ENCODE measurements around the gene YIPF7. TPM values are rescaled to one million over a fixed set of nuclear protein-coding genes. Genes with fewer than 3 reads are reported as not detected.

YIPF7 gene
- total RNA-seq, 1 experiment from 2014 or later = not detected

- H3K4me1 ChIP-seq (ENCODE audit: control insufficient read depth, insufficient read depth, low read length) = no peaks in the 10 kb centered on the region
- H3K4me3 ChIP-seq (ENCODE audit: low read depth in 2 of 2, low read length in 2 of 2) = no peak overlapping the region
- no peaks in the 10 kb centered on the region for H3K36me3 ChIP-seq (ENCODE audit: control insufficient read depth, insufficient read depth, low read length)
- intact Hi-C loops (cut with micrococcal nuclease; ENCODE audit: unreplicated experiment) (no loop called here), in situ Hi-C loops (cut with HindIII; ENCODE audit: low pct_unique_long_range_greater_than_20kb, low sequenced_read_pairs) (no loop called here)
- ATAC-seq (no peak), DNase-seq (ENCODE audit: low read depth, low spot score) (no peak)
- TF ChIP-seq SIN3A (IDR thresholded peaks at IDR 0.05; ENCODE audit: borderline replicate concordance, insufficient read depth, low read depth, low read length) (no peak), POLR2AphosphoS5 (IDR thresholded peaks at IDR 0.05; ENCODE audit: low read depth, low read length) (no peak), CTCF (IDR thresholded peaks at IDR 0.05) (no peak), REST (IDR thresholded peaks at IDR 0.05; ENCODE audit: insufficient read depth in 1 of 2, low read depth in 2 of 2, low read length in 1 of 2) (no peak), TCF7L2 (IDR thresholded peaks at IDR 0.05; ENCODE audit: low read depth, low read length) (no peak)
- no peak overlapping the region for H3K27ac ChIP-seq (ENCODE audit: low read length)
- ChIA-PET POLR2A (no interaction called here), CTCF (no interaction called here)
- H3K9me3 ChIP-seq (ENCODE audit: control insufficient read depth, insufficient read depth, low read depth, low read length) = no peaks in the 10 kb centered on the region
- no peaks in the 10 kb centered on the region for H3K27me3 ChIP-seq (ENCODE audit: control insufficient read depth, insufficient read depth, low read length)
- no TSS peak for BruUV-seq (replicated peaks)
Observed at GRCh38 chr4:44646151-44646550, 5.3 kb downstream of the YIPF7 start.

GRCh38 chr4:44638091-44638490 is 13.3 kb downstream of the YIPF7 start:
- Histone ChIP-seq H3K27ac (ENCODE audit: low read length) (no peak overlapping the region), H3K27me3 (ENCODE audit: control insufficient read depth, insufficient read depth, low read length) (no peaks in the 10 kb centered on the region), H3K4me3 (ENCODE audit: low read depth in 2 of 2, low read length in 2 of 2) (no peak overlapping the region), H3K4me1 (ENCODE audit: control insufficient read depth, insufficient read depth, low read length) (no peaks in the 10 kb centered on the region), H3K9me3 (ENCODE audit: control insufficient read depth, insufficient read depth, low read depth, low read length) (no peaks in the 10 kb centered on the region), H3K36me3 (ENCODE audit: control insufficient read depth, insufficient read depth, low read length) (no peaks in the 10 kb centered on the region)
- in situ Hi-C loops (cut with HindIII; ENCODE audit: low pct_unique_long_range_greater_than_20kb, low sequenced_read_pairs) = no loop called here
- CTCF ChIA-PET = no interaction called here
- DNase-seq (ENCODE audit: low read depth, low spot score) (no peak), ATAC-seq (no peak)
- POLR2A ChIA-PET = no interaction called here
- intact Hi-C loops (cut with micrococcal nuclease; ENCODE audit: unreplicated experiment) = loop anchor here (10.0 kb wide), 1 partner anchor 1643 kb away; no protein-coding TSS in a partner anchor
- TF ChIP-seq SIN3A (IDR thresholded peaks at IDR 0.05; ENCODE audit: borderline replicate concordance, insufficient read depth, low read depth, low read length) = no peak
- no peak for TF ChIP-seq TCF7L2 (IDR thresholded peaks at IDR 0.05; ENCODE audit: low read depth, low read length)
- no peak for TF ChIP-seq REST (IDR thresholded peaks at IDR 0.05; ENCODE audit: insufficient read depth in 1 of 2, low read depth in 2 of 2, low read length in 1 of 2)
- TF ChIP-seq CTCF (IDR thresholded peaks at IDR 0.05) = no peak
- TF ChIP-seq POLR2AphosphoS5 (IDR thresholded peaks at IDR 0.05; ENCODE audit: low read depth, low read length) = no peak
- no TSS peak for BruUV-seq (replicated peaks)
